Esophagus muscularis mucosa (tissue), 4 donors: Measurements from ENCODE around the gene MMRN2. TPM values are rescaled to one million over a fixed set of nuclear protein-coding genes. Genes with fewer than 3 reads are reported as not detected.
A peak's percentile ranks its signal among the peaks of the same experiment; 100 is the strongest.

Experiments
- DNase-seq: peaks from one replicate; pipeline ENCODE4 v3.0.0-alpha.2; 2017; ENCODE audit errors: extremely low spot score
- H3K27ac ChIP-seq, 4 donors: fragments of 200-600 bp; sonication (generic); replicated peaks in 1 of 4; 1 replicate in 3 of 4; 2 replicates in 1 of 4; pipeline ENCODE4 v1.5.1; 2016 to 2019; ENCODE audit warnings: mild to moderate bottlenecking in 1 of 4
- H3K27me3 ChIP-seq, 4 donors: fragments of 200-600 bp; sonication (generic); one replicate each; pipeline versions ENCODE4 v1.5.1 to v1.6.0; 2016 to 2019
- H3K36me3 ChIP-seq, 4 donors: fragments of 200-600 bp; sonication (generic); one replicate each; pipeline ENCODE4 v1.5.1; 2016 to 2019
- H3K4me1 ChIP-seq, 4 donors: fragments of 200-600 bp; sonication (generic); one replicate each; pipeline ENCODE4 v1.5.1; 2016 to 2019
- H3K4me3 ChIP-seq, 4 donors: fragments of 200-600 bp; sonication (generic); 1 replicate in 2 of 4; 2 replicates in 2 of 4; pipeline ENCODE4 v1.5.1; 2016 to 2019; ENCODE audit warnings: mild to moderate bottlenecking in 4 of 4, moderate library complexity in 1 of 4
- H3K9me3 ChIP-seq, 4 donors: fragments of 200-600 bp; sonication (generic); 1 replicate in 3 of 4; 2 replicates in 1 of 4; pipeline ENCODE4 v1.5.1; 2016 to 2019
- CTCF ChIP-seq, 3 experiments: fragments of 200-600 bp in 2 of 3; fragments of 450-650 bp in 1 of 3; sonication (generic) in 2 of 3; IDR thresholded peaks; one replicate each; pipeline ENCODE4 v1.5.1; 2017 to 2019; ENCODE audit warnings: antibody characterized with exemption in 3 of 3, mild to moderate bottlenecking in 2 of 3, moderate library complexity in 1 of 3
- EP300 ChIP-seq: sonication (generic); formaldehyde crosslinking; IDR thresholded peaks from one replicate; pipeline ENCODE4 v1.6.1; 2017; ENCODE audit warnings: antibody characterized with exemption
- POLR2A ChIP-seq: fragments of 450-650 bp; IDR thresholded peaks from one replicate; pipeline ENCODE4 v1.6.1; 2017; ENCODE audit warnings: antibody characterized with exemption, moderate library complexity, mild to moderate bottlenecking, low read depth
- POLR2AphosphoS5 ChIP-seq, 2 donors: sonication (generic); formaldehyde crosslinking; IDR thresholded peaks; one replicate each; pipeline ENCODE4 v1.6.1; 2017; ENCODE audit warnings: antibody characterized with exemption in 2 of 2
- WGBS: methylation state at CpG from one replicate; pipeline ENCODE4 v1.1.5; 2018; 5-methylcytosine and 5-hydroxymethylcytosine counted together
- intact Hi-C: fragments of 100-400 bp; cut with DNase I; formaldehyde crosslinking; loops from one replicate; pipeline ENCODE4 v1.15.1; 2023
- total RNA-seq, 4 donors: library from RNA; depleted of rRNA; stranded (reverse); fragments of >200 nt; gene quantifications; one replicate each; pipeline versions ENCODE4 v1.1.0 to v1.2.1, GENCODE V29; 2016

MMRN2 gene
- total RNA-seq, 4 donors from 2014 or later, result 24.9 to 85.9 (median 56.3) TPM

GRCh38 chr10:86900955-86901354, 56.5 kb downstream of the MMRN2 start:
- intact Hi-C loops, result loop anchor here (5.0 kb wide), 1 partner anchor 209 kb away; no protein-coding TSS in a partner anchor
- peaks cover 0 to 46% (median 7%) of the 10 kb centered on the region in 4 donors for H3K36me3 ChIP-seq
- 34% methylated on average over 2 of the region's 2 CpGs for WGBS
- DNase-seq, result peak; percentile 92
- H3K27me3 ChIP-seq, result no peaks in the 10 kb centered on the region
- no peak for TF ChIP-seq POLR2A
- TF ChIP-seq POLR2AphosphoS5 (IDR thresholded peaks at IDR 0.05), result peak; percentile 44 to 60
- H3K4me1 ChIP-seq, result peaks cover 17 to 43% (median 33%) of the 10 kb centered on the region in 4 donors
- H3K27ac ChIP-seq, result peak overlapping the region; percentile 46 to 68 (median 61)
- no peaks in the 10 kb centered on the region for H3K9me3 ChIP-seq
- H3K4me3 ChIP-seq, result no peak overlapping the region

- Histone ChIP-seq H3K4me1 (peaks cover 17 to 34% (median 33%) of the 10 kb centered on the region in 4 donors), H3K27me3 (no peaks in the 10 kb centered on the region), H3K27ac (peak overlapping the region; percentile 44 to 68 (median 61)), H3K4me3 (no peak overlapping the region), H3K9me3 (no peaks in the 10 kb centered on the region), H3K36me3 (peaks cover 0 to 40% (median 7%) of the 10 kb centered on the region in 4 donors)
- 14% methylated on average over 9 of the region's 9 CpGs for whole genome bisulfite sequencing
- TF ChIP-seq EP300 (no peak), POLR2AphosphoS5 (IDR thresholded peaks at IDR 0.05) (peak; percentile 19 to 50), CTCF (IDR thresholded peaks at IDR 0.05) (peak; percentile 73 to 84 (median 76)), POLR2A (no peak)
- intact Hi-C loops, result loop anchor here (1.0 to 5.0 kb wide), 3 partner anchors 142 to 207 kb away; partner anchors contain the start of gene BMPR1A
- DNase-seq, result peak; percentile 91
Observed at GRCh38 chr10:86899670-86900276, 57.6 kb downstream of the MMRN2 start.

GRCh38 chr10:86899132-86899531, 58.3 kb downstream of the MMRN2 start:
- Histone ChIP-seq H3K9me3 (no peaks in the 10 kb centered on the region), H3K4me3 (no peak overlapping the region), H3K4me1 (peaks cover 17 to 34% (median 33%) of the 10 kb centered on the region in 4 donors), H3K27ac (peak overlapping the region; percentile 44 to 68 (median 56)), H3K27me3 (no peaks in the 10 kb centered on the region), H3K36me3 (peaks cover 0 to 37% (median 7%) of the 10 kb centered on the region in 4 donors)
- 63% methylated on average over 6 of the region's 6 CpGs for WGBS
- DNase-seq, result peak; percentile 79
- intact Hi-C loops, result loop anchor here (1.0 to 5.0 kb wide), 2 partner anchors 142 to 190 kb away; partner anchors contain the start of gene BMPR1A
- TF ChIP-seq POLR2A, result no peak
- TF ChIP-seq POLR2AphosphoS5 (IDR thresholded peaks at IDR 0.05), result peak in 1 of 2 donors; percentile 1
- TF ChIP-seq EP300, result no peak
- TF ChIP-seq CTCF (IDR thresholded peaks at IDR 0.05), result no peak

- intact Hi-C loops, result loop anchor here (5.0 kb wide), 1 partner anchor 141 kb away; the partner anchor contains the start of gene BMPR1A
- no peaks in the 10 kb centered on the region for H3K27me3 ChIP-seq
- no peaks in the 10 kb centered on the region for H3K9me3 ChIP-seq
- DNase-seq, result no peak
- peaks cover 17 to 39% (median 36%) of the 10 kb centered on the region in 4 donors for H3K4me1 ChIP-seq
- TF ChIP-seq EP300 (no peak), POLR2A (no peak), CTCF (IDR thresholded peaks at IDR 0.05) (no peak), POLR2AphosphoS5 (IDR thresholded peaks at IDR 0.05) (no peak)
- H3K4me3 ChIP-seq, result no peak overlapping the region
- peaks cover 0 to 37% (median 5%) of the 10 kb centered on the region in 4 donors for H3K36me3 ChIP-seq
- 47% methylated on average over 4 of the region's 4 CpGs for WGBS
- peak overlapping the region in 2 of 4 donors; percentile 62 to 68 for H3K27ac ChIP-seq
Observed at GRCh38 chr10:86898511-86898910, 58.9 kb downstream of the MMRN2 start.

- Histone ChIP-seq H3K4me1 (peaks cover 18 to 29% (median 25%) of the 10 kb centered on the region in 4 donors), H3K4me3 (no peak overlapping the region), H3K27ac (peak overlapping the region in 3 of 4 donors; percentile 59 to 75 (median 67)), H3K27me3 (no peaks in the 10 kb centered on the region), H3K36me3 (peaks cover 0 to 22% (median 0%) of the 10 kb centered on the region in 4 donors), H3K9me3 (no peaks in the 10 kb centered on the region)
- intact Hi-C loops, result no loop called here
- 26% methylated on average over 3 of the region's 3 CpGs for WGBS
- TF ChIP-seq CTCF (IDR thresholded peaks at IDR 0.05) (no peak), POLR2AphosphoS5 (IDR thresholded peaks at IDR 0.05) (no peak), EP300 (no peak), POLR2A (no peak)
- no peak for DNase-seq
Observed at GRCh38 chr10:86889997-86890396, 67.4 kb downstream of the MMRN2 start.
